GM12873 (cell line): ENCODE measurements around the gene DGLUCY.

Experiments
- CTCF ChIP-seq: IDR thresholded peaks from 2 replicates; pipeline ENCODE4 v1.5.1; 2012; ENCODE audit warnings: low read depth, mild to moderate bottlenecking, moderate library complexity, low read length, control low read depth; ENCODE audit not compliant: insufficient read depth; ENCODE audit errors: missing control alignments

The DGLUCY gene

GRCh38 chr14:91144425-91145145, 30.7 kb downstream of the DGLUCY start:
- no peak for TF ChIP-seq CTCF

- no peak for TF ChIP-seq CTCF
These were observed 31.7 kb downstream of the DGLUCY start for GRCh38 chr14:91145391-91146160.

GRCh38 chr14:91146661-91147060, 32.8 kb downstream of the DGLUCY start:
- TF ChIP-seq CTCF: no peak

- TF ChIP-seq CTCF: no peak
These were observed 35.6 kb downstream of the DGLUCY start for GRCh38 chr14:91149462-91149861.

- TF ChIP-seq CTCF: no peak
These were observed 38.6 kb downstream of the DGLUCY start for GRCh38 chr14:91152499-91152898.

- no peak for TF ChIP-seq CTCF
These were observed 39.5 kb downstream of the DGLUCY start for GRCh38 chr14:91153360-91153759.

GRCh38 chr14:91154851-91155625, 41.2 kb downstream of the DGLUCY start:
- TF ChIP-seq CTCF: no peak
